SKM-1 (cell line): ENCODE data around the gene ALS2.
"Not testable (repeated sequence)": the region's sequence is repeated elsewhere in the genome, so short reads cannot be mapped to it uniquely, and the experiment has no call there.

Experiments used
- DNase-seq: peaks from one replicate; lab custom pipeline; 2025; ENCODE audit not compliant: unreplicated experiment; lab: John Stamatoyannopoulos, UW

Gene ALS2

GRCh38 chr2:201680743-201681142, 100.0 kb downstream of the ALS2 start:
- DNase-seq, result no peak

- no peak for DNase-seq
Observed at GRCh38 chr2:201678401-201678800, 102.3 kb downstream of the ALS2 start.

DNA sequence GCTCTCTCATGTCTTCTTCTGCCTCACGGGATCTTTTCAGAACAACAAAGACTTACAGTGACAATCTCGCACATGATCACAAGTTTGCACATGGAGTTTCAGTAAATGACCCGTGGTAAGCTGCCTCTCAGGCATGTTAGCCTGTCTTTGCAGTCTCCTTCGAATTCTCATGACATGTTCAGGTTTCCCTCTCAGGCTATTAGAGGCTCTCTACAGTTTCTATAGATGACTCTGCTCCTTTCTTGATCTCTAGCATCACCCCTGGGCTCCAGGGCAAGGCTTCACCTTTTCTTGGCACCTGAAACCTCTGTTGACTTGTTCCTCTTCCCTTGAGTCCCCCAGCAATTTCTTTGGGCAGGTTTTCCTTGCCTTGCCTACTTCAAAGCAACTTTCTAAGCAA, 105.3 kb downstream of the ALS2 start:
- no peak for DNase-seq

GRCh38 chr2:201674794-201675193, 105.9 kb downstream of the ALS2 start:
- DNase-seq, result no peak

DNA sequence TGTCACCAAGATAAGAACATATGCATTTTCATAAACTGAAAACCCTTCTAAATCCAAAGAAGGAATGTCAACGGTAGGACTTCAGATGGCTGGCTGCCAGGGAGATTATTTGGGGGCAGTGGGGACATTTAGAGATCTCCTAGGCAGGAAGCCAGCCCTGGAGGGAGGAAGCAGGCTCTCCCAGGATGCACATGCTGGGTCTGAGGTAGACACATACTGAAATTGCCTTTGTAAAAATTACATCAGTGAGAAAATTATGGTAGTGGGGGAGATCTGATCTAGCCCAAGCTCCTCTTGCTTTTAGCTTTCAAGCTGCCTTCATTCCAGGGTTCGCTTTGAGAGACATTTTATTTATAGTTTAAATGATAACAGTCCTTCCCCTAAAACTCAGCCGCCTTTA, 106.4 kb downstream of the ALS2 start:
- DNase-seq, result no peak

- no peak for DNase-seq
Observed at GRCh38 chr2:201673546-201673945, 107.2 kb downstream of the ALS2 start.

- not testable (repeated sequence) for DNase-seq
Observed at GRCh38 chr2:201671205-201671604, 109.5 kb downstream of the ALS2 start.

DNA sequence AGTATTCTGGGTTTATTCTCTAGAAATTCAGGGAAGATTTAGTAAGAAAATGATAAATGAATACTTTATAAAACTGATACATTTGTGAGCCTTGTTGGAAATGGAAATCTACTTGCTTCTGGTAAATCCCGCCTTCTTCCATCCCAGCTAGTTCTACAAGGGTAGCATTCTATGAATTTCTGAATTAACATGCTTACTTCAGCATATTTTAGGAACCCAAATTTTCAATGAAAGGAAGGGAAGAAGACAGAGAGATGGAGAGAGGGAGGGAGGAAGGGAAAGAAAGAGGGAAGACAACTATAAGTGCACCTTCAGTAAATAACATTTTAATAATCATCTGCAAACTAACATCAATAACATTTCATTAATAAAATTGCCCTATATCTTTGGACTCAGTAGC, 110.9 kb downstream of the ALS2 start:
- no peak for DNase-seq

DNA sequence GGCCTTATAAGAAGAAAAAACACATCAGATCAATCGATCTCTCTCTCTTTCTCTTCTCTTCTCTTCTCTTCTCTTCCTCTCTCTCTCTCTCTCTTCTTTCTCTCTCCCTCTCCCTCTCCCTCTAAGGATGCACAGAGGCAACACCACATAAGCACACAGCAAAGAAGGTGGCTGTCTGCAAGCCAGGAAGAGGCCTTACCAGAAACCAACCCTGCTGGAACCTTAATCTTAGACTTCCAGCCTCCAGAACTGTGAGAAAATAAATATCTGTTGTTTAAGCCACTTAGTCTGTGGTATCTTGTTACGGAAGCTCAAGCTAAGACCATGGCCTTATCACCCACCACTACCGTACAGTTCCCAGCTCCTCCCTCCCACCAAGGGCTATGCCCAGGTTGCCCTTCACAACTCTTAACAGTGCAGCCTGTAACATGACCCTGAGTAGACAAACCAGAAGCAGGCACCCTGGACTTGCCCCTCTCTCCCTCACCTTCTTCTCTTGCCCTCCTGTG, 112.3 kb downstream of the ALS2 start:
- no peak for DNase-seq

- no peak for DNase-seq
Observed at GRCh38 chr2:201664334-201664733, 116.4 kb downstream of the ALS2 start.

DNA sequence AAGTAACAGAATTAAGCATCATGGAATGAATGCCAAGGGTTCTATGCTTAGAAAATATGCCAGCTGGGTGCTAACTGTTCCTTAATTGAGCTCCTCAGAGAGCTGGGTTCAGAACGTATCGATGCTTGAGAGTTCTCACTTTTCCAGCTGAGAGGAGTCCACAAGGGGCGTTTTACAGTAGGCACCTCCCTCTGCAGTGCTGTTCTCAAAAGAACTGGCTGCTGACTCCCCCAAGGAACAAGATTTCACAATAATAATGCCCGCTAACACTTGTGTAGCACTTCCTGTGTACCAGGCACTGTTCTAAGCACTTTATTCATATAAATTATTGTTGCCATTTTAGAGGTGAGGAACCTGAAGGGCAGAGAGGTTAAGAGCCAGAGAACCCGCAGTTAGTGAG, 119.4 kb downstream of the ALS2 start:
- peak; percentile 39 for DNase-seq

GRCh38 chr2:201660293-201660895, 120.3 kb downstream of the ALS2 start:
- DNase-seq, result peak; percentile 41

DNA sequence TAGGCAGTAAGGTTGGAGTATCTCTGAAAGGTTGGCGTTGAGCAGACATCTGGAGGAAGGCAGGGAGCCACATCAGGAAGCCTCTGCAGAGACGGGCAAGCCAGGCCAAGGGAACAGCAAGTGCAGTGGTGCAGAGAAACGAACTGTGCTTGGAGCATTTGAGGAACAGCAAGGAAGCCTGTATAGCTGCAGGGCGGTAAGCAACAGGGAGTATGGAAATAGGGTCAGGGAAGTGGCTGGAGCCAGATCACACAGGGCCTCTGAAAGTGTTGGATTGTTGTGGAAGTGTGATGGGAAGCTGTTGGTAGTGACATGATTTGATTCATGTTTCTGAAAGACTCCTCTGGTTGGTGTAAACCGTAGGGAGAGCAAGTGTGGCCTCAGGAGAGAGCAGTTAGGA, 124.0 kb downstream of the ALS2 start:
- no peak for DNase-seq

DNA sequence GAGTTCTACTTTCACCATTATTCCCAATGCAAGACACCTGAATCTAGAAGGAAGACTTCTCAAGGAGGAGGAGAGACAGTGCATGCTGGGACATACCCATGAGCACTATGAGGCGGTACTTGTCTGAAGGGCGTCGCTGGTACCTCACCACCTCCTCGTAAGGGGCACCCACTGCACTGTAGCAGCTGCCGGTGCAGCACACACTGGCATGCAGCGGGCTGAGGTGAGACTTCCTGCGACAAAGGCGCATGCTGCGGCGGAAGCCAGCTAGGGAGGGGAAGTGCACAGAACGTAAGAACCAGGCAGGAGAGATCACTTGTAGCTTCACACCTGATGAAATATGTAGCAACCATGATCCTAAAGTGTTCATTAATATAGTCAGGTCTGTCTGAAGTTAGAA, 124.6 kb downstream of the ALS2 start:
- no peak for DNase-seq

GRCh38 chr2:201654616-201655384, 125.9 kb downstream of the ALS2 start:
- no peak for DNase-seq

- no peak for DNase-seq
Observed at GRCh38 chr2:201653221-201653620, 127.5 kb downstream of the ALS2 start.
